ENCODE results near the gene TRIM38.
A peak's percentile ranks its signal among the peaks of the same experiment; 100 is the strongest.
"Not testable (repeated sequence)": the region's sequence is repeated elsewhere in the genome, so short reads cannot be mapped to it uniquely, and the experiment has no call there.

Gene TRIM38

DNA sequence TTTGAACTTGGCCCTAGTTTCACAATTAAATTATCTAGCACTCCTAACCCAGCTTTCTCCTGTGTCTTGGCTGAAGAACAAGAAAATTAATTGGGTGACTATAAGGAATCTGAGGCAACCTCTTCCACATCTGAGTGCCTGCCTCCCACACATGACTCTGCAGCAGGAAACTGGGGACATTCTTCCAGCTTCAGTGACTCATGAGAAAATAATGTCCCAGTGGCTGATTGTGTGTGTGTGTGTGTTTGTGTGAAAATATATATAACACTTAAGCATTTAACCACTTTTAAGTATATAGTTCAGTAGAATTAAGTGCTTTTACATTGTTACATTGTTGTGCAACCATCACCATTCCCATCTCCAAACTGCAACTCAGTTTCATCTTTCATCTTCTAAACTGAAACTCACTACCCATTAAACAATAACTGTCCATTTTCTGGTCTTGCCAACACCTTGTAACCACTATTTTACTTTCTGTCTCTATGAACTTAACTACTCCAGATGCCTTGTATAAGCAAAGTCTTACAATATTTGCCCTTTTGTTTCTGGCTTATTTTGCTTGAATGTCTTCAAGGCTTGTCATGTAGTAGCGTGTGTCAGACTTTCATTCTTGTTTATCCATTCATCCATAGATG lies 8.7 kb downstream of the TRIM38 start:
- no peak for DNase-seq (ENCODE audit: low read depth)

DNA sequence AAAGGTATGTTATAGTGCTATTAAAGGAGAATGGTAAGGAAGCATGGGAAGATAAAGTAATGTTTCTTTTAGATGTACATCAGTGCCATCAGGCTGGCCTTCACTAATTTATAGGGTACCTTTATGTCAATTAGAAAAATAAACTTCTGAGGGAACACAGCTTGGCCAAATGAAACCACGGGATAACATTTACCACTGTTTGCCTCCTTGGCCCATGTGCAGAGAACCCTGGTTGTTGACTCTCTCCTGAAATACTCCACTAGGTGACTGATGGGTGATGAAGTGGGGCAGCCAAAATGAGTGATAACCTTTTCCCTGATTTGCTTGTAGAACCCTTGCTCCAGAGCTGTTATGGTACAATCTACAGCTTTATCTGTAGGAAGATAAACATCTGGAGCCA lies 9.5 kb downstream of the TRIM38 start:
- DNase-seq (ENCODE audit: low read depth): no peak

DNA sequence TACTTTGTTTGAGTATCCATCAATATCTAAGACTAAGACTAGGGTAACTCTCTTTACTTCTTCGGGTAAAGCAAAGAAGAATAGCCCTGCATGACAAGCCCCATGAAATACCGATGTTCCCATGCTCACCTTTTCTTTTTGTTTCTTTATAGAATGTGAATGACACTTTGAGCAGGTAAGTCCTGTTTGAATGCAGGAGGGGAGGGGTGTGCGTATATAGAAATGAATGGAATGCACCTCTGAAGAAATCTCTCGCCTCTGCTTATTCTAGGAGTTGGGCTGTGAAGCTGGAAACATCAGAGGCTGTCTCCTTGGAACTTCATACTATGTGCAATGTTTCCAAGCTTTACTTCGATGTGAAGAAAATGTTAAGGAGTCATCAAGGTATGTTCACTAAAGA lies 10.3 kb downstream of the TRIM38 start:
- DNase-seq (ENCODE audit: low read depth): no peak

DNA sequence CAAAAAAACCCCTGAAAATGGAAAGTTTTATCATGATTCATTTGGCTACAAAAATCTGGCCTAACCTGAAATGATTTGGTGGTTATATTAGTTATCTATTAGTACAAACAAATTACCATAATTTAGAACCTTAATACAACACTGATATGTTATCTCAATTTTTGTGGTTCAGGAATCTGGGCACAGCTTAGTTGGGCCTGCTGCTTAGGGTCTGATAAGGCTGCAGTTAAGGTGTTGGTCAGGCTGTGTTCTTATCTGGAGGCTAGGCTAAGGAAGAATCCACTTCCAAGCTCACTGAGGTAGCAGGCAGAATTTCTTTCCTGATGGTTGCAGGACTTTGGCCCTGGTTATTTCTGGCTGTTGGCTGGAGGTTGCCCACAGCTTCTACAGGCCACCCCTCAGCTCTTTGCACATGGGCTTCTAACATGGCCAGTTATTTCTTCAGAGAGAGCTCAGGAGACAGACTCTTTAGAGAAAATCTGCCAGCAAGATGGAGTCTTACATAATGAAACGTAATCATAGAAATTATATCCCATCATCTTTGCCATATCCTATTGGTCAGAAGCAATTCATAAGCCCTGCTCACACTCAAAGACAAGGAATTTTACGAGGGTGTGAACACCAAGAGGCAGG lies 11.4 kb downstream of the TRIM38 start:
- DNase-seq (ENCODE audit: low read depth): no peak

DNA sequence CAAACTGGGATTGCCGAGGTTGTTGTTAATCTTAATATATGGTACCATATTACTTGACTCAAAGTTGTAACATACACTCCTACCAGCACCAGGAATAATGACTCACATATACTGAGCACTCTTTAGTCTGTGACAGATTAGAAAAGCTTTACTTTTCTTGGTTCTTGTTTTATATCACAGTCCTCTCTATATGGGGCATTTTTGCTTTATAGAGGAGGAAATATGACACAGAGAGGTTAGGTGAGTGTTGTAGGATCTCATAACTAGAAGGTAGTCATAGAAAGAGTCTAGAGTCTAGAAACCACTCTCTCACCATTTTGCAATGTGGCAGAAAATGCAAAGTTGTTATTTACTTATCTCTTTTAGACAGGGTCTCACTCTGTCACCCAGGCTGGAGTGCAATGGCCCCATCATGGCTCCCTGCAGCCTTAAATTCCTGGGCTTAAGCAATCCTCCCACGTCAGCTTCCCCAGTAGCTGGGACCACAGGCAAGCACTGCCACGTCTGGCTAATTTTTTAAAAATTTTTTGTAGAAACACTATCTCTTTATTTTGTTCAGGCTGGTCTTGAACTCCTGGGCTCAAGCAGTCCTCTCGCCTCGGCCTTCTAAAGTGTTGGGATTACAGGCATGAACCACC lies 13.4 kb downstream of the TRIM38 start:
- DNase-seq (ENCODE audit: low read depth): no peak

DNA sequence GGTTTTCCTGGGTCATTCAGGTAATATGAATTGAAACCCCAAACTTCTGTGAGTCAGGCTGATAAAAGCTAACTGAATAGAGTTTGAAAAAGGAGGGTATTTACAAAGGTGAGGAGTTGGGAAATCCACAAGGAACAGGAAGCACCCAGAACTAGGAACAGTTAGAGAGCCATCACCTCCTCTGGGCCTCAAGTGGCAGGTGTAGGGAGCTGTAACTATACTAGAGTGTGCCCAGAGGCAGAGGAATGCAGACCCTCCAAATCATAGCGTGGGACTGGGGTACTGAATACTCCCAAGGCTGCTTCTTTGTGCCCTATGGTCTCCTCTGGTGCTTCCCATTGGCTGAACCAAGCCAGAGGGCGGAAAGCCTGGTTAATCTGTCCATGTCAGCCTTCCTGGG lies 18.3 kb downstream of the TRIM38 start:
- DNase-seq (ENCODE audit: low read depth): no peak

DNA sequence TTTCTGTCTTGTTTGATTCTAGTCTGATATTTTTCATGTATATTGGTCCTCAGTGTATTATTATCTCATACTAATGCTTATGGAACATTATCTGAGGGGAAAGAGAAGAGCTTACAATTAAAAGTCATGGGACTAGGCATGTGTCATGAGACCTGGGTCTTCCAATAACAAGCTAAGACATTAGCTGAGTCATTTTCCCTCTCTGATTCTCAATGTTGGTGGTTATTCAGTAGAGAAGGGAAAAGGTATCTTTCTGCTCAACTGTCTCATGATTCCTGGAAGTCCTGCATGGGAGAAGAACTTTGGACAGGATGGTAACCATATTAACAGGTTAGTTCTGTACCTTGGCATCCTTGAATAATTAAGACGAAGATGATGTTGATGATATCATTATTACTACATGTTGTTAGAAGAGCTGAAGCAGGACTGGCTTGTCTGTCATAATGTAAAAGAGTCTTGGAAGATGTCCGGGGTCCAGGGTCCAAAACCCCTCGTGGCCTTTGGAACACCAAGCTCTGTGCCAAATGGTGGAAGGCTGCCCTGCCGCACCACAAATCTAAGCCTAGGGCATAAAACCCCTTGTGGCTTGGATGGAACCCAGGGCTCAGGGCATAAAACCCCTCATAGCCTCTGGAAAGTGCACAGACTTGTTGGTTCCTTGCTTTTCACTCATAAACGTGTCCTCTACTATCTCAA lies 19.1 kb downstream of the TRIM38 start:
- DNase-seq (ENCODE audit: low read depth): no peak

DNA sequence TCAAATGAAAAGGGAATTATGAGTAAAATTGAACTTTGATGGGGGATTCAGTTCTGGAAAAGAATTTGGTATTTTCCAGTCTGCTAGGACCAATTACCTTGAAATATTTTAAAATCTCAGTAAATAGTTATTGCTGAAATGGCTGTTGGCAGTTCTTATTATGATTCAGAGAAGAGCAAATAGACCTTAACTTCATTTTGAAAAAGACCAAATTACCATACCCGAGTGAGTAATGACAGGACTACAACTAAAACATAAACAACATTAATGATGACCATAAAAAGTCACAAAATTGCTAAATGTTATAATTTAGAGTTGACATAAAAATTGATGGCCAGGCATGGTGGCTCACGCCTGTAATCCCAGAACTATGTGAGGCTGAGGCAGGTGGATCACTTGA lies 21.7 kb downstream of the TRIM38 start:
- no peak for DNase-seq (ENCODE audit: low read depth)

DNA sequence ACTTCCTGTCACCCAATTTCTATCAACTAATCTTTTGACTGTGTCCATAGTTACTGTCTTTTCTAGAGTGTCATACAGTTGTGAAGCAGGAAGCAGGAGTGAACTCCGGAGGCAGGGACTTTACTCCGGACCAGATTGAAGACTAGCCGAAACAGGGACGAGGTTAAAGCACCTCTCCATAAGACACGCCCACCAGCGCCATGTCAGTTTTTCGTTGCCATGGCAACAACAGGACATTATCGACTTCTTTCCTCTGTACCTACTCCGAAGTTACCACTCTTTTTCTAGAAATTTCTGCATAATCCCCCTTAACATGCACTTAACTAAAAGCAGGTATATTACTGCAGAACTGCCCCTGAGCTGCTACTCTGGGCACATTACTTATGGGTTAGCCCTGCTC lies 25.2 kb downstream of the TRIM38 start:
- DNase-seq (ENCODE audit: low read depth): no peak

DNA sequence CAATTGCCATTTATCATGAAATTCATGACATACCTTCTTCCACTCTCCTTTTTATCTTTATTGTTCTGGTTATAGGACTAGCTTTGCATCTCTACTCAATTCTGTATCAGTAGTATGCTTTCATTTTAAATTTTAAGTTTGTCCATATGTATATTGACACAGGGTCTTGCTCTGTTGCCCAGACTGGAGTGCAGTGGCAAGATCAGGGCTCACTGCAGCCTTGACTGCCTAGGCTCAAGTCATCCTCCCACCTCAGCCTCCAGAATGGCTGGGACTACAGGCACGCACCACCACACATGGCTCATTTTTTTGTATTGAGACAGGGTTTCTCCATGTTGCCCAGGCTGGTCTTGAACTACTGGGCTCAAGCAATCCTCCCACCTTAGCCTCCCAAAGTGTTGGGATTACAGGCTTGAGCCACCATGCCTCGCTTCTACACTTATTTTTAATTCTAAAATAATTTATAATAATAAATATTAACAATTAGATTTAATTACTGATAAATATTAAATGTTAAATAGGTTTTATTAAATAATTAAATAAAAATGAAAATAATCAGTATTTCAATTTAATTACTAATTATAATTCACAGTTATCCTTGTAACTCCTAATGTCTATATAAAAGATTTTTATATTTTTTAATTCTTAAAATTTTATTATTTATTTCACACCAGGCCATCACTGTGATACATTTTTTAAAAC lies 27.7 kb downstream of the TRIM38 start:
- no peak for DNase-seq (ENCODE audit: low read depth)

DNA sequence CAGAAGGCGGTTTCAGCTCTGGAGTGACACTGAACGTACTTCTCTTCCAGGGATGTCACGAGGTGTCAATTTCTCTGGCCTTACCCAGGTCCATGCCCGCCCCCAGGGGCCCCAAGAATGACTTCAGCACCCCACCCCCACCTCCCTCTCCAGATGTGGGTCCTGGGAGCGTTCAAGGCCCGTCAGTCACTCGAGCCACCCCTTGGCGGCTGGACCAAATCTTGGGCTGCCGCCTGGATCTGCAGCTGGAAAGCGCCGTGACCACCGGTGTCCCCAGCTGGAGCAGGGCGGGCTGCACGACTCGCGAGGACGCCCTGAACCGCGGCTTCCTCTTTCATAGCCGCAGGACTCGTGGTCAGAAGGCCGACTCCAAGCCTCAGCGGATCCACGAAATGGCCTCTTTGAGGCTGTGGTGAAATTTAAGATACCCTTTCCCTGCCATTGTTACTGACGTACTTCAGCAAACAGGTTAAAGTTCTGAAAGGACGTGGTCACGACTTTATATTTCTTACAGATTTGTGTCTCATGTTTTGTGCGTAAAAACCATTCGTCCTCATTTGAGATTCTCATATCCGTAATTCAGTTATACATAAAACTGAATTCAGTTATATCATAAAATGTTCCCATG lies 29.3 kb downstream of the TRIM38 start:
- DNase-seq (ENCODE audit: low read depth): peak; percentile 11

DNA sequence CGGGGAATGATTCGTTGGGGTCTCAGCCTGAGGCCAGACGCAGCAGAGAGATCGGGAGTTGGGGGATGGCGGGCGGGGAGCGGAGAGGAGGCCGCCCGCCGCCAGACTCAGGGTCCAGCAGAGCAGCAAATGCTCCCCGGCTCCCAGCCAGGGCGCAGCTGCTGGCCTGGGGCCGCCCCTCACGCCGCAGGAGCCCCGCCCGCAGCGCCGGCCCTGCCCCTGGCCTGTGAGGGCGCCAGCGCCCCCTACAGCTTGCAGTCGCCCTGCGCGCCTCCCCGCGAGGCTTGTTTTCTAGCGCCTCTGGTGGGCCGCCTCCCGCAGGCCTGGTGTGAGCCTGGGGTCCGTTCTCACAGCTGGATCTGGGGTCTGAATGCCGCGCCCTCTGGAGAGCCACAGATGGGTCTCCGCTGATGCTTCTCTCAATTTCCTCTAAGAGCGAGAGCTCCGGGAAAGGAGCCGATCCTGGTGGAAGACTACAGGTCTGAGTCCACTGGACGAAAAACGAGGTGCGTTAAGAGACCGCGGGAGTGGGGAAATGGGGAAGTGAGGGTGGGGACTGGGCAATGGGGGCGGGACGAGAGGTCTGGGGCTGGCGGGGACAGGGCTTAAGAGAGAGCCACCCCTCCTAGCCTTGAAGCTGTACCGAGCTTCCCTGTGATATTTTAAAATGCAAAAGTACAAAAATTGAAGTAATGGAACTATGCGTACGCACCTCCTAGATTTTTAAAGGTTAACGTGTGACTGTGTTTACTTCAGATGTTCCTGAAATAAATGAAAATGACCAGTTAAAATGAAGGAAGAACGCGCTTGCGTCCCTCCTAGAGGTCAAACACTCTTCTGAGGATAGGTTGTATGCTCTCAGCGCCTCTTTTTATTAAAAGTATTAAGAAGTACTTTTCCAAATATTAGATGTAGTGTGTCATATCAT lies 30.1 kb downstream of the TRIM38 start:
- DNase-seq (ENCODE audit: low read depth): peak; percentile 91

DNA sequence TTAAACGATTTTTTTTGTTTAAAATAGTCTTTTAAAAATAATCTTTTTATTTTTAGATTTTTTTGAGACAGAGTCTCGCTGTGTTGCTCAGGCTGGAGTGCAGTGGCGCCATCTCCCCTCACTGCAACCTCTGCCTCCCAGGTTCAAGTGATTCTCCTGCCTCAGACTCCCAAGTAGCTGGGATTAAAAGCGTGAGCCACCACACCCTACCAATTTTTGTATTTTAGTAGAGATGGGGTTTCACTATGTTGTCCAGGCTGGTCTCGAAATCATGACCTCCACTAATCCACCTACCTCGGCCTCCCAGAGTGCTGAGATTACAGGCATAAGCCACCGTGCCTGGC lies 30.7 kb downstream of the TRIM38 start:
- DNase-seq (ENCODE audit: low read depth): not testable (repeated sequence)

DNA sequence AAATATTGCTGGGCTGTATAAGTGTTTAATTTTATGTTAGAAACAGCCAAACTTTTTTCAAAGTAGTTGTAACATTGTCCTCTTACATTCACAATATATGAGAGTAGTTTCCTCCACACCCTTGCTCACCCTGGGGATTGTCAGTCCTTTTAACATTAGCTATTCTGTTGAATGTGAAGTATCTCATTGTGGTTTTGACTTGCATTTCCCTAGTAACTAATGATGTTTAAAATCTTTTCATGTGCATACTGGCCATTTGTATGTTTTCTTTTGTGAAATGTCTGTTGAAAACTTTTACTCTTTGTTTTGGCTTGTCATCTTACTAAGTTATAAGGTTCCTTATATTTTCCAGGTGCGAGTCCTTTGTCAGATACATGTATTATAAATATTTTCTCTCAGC lies 32.9 kb downstream of the TRIM38 start:
- DNase-seq (ENCODE audit: low read depth): no peak

DNA sequence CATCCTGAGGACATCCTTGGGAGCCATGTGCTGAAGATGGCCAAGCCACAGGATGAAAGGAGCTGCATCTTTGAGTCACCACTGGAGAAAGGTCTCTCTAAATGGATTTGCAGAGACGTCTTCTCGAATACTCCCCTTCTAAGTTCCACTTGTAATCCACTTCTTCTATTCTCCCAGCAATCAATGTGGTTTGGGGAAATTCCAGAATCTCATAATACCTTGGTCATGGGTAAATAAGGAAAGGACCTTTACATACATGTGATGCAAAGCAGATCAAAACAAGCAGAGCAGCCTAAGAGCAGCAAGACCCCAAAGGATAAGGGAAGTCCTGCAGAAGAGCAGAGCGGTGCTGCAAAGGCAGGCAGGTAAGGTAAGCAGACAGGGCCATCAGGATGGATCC lies 35.3 kb downstream of the TRIM38 start:
- DNase-seq (ENCODE audit: low read depth): no peak

DNA sequence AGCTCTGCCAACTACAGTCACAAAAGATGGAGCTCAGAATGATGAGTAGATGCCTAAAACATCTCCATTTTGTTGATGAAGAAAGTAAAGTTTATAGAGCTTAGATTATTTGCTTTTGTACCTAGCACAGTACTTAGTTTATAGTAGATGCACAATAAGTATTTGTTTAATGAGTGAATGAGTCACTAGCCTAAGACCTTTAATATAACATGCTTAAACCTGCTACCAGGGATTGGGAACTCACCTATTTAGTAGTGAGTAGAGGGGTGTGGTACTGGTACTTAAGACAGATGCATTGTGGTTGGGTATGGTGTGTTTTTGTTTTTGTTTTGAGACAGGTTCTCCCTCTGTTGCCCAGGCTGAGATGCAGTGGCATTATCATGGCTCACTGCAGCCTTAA lies 35.8 kb downstream of the TRIM38 start:
- no peak for DNase-seq (ENCODE audit: low read depth)

DNA sequence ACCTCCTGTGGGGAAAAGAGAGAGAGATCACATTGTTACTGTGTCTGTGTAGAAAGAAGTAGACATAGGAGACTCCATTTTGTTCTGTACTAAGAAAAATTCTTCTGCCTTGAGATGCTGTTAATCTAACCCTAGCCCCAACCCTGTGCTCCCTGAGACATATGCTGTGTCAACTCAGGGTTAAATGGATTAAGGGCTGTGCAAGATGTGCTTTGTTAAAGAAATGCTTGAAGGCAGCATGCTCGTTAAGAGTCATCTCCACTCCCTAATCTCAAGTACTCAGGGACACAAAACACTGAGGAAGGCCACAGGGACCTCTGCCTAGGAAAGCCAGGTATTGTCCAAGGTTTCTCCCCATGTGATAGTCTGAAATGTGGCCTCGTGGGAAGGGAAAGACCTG lies 36.6 kb downstream of the TRIM38 start:
- not testable (repeated sequence) for DNase-seq (ENCODE audit: low read depth)

DNA sequence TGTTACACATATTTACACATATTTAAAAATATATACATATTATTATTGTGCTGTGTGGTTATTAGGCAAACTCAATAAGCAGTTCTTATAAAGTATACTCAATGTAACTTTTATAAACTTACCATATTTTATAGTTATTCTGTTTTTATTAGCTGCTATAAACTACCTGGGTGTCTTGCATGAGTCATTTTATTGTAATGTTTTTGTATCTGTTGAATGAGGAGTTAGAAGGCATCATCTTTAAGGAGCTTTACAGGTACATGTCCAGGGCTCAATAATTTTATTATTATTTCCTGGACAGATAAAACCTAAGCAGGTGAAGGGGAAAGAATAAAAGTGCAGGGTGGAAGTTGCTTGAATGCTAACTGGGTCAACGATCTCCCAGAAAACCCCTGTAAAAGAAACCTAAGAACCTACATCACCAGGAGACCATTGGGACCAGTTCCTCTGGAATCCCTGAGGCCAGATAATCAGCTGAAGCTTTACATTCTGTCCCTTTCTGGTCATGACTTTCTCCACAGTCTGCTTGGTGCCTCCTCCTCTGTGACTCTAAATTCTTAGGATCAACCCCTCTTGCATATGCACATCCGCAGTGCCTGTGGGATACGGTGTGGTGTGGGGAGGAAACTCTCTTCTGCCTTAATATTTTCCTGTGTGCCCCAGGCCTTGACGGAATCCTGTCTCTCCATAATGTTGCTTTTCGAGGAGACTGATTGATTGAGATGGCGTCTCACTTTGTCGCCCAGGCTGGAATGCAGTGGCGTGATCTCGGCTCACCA lies 38.0 kb downstream of the TRIM38 start:
- DNase-seq (ENCODE audit: low read depth): no peak

DNA sequence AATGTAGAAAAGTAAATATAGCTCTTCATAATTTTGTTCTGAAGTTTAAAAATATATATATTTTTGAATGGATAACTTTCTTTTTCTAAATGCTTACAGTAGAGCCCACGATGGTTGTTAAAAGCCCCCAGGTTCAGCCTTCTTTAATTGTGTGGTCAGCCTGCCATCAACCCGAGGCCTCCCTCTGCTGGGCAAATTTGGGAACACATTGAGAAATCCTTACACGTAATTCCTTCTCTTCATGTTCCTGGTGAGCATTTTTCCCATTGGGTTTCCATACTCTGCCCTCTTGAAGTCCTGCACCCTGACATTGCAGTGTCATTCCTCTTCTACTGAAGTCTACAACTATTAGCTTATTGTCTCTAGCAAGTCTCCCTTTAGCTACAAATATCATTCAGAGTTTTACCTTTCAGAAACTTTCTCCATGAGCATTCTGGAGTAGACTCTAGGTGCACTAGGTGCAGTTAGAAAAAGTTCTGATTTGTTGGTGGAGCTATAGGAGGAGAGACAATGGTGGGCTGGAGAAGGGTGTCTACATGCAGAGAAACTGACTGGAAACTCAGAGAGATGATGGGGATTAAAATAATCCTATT lies 40.6 kb downstream of the TRIM38 start:
- no peak for DNase-seq (ENCODE audit: low read depth)
